Esophagus squamous epithelium (tissue), 5 donors: ENCODE data around the gene ZNF443. TPM values are rescaled to one million over a fixed set of nuclear protein-coding genes. Genes with fewer than 3 reads are reported as not detected.
A peak's percentile ranks its signal among the peaks of the same experiment; 100 is the strongest.
"Not testable (repeated sequence)": the region's sequence is repeated elsewhere in the genome, so short reads cannot be mapped to it uniquely, and the experiment has no call there.

ENCODE experiments used
- DNase-seq: peaks from one replicate; lab custom pipeline; 2025; lab: John Stamatoyannopoulos, UW
- H3K27ac ChIP-seq, 4 donors: fragments of 200-600 bp; sonication (generic); one replicate each; pipeline ENCODE4 v1.5.1; 2016 to 2019; ENCODE audit warnings: mild to moderate bottlenecking in 1 of 4
- H3K27me3 ChIP-seq, 4 donors: fragments of 200-600 bp; sonication (generic); 1 replicate in 3 of 4; 2 replicates in 1 of 4; pipeline versions ENCODE4 v1.5.1 to v1.6.0; 2017 to 2021; ENCODE audit warnings: antibody characterized with exemption in 1 of 4
- H3K36me3 ChIP-seq, 3 donors: fragments of 200-600 bp; sonication (generic); one replicate each; pipeline ENCODE4 v1.5.1; 2016 to 2019
- H3K4me1 ChIP-seq, 3 donors: fragments of 200-600 bp; sonication (generic); one replicate each; pipeline ENCODE4 v1.5.1; 2017 to 2019
- H3K4me3 ChIP-seq, 4 donors: fragments of 200-600 bp; sonication (generic); 1 replicate in 3 of 4; 2 replicates in 1 of 4; pipeline ENCODE4 v1.5.1; 2016 to 2019; ENCODE audit warnings: mild to moderate bottlenecking in 2 of 4, moderate library complexity in 1 of 4
- H3K9me3 ChIP-seq, 3 donors: fragments of 200-600 bp; sonication (generic); one replicate each; pipeline ENCODE4 v1.5.1; 2016 to 2019
- CTCF ChIP-seq, 6 experiments: fragments of 450-650 bp in 4 of 6; fragments of 200-600 bp in 2 of 6; sonication (generic) in 2 of 6; IDR thresholded peaks; one replicate each; pipeline ENCODE4 v1.5.1; 2016 to 2019; ENCODE audit warnings: antibody characterized with exemption in 6 of 6, mild to moderate bottlenecking in 4 of 6, moderate library complexity in 4 of 6
- POLR2A ChIP-seq, 4 donors: fragments of 450-650 bp; IDR thresholded peaks; one replicate each; pipeline ENCODE4 v1.6.1; 2017; ENCODE audit warnings: antibody characterized with exemption in 4 of 4, mild to moderate bottlenecking in 4 of 4, moderate library complexity in 3 of 4
- WGBS, 2 donors: methylation state at CpG; one replicate each; pipeline ENCODE4 v1.1.5; 2018; 5-methylcytosine and 5-hydroxymethylcytosine counted together
- intact Hi-C: fragments of 100-400 bp; cut with DNase I; formaldehyde crosslinking; loops from one replicate; pipeline ENCODE4 v1.15.0; 2022
- total RNA-seq, 4 donors: library from RNA; depleted of rRNA; stranded (reverse); fragments of >200 nt; gene quantifications; one replicate each; pipeline ENCODE4 v1.1.0, GENCODE V29; 2016
- donor health status: DM: yes; HTN: yes; CAD: no.

Gene ZNF443
- total RNA-seq, 4 donors from 2014 or later = 1.7 to 6.4 (median 3.7) TPM

DNA sequence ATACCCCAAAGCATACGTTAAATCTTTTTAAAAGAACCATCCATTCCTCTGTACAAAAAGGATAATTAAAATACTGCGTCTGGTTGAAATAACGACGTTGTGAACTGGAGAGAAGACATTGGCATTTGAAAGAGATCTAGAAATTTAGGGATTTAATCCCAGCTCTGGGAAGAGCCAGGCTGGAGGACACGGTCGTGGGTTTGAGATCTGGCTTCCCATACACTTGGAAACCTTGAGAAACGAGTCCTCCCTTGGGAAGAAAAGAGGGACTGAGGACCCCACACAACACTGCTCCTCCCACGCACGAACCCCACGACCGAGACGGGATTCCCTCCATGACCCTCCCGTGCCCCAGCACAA is 43.2 kb upstream of the ZNF443 start:
- H3K27me3 ChIP-seq = no peaks in the 10 kb centered on the region
- intact Hi-C loops = no loop called here
- H3K4me3 ChIP-seq = peak overlapping the region; percentile 83 to 100 (median 92)
- 0 to 3% methylated on average over 6 to 12 of the region's 13 CpGs for WGBS, 2 donors
- H3K4me1 ChIP-seq = peaks cover 5 to 29% (median 7%) of the 10 kb centered on the region in 3 donors
- no peaks in the 10 kb centered on the region for H3K36me3 ChIP-seq
- DNase-seq = no peak
- TF ChIP-seq POLR2A (IDR thresholded peaks at IDR 0.05) (no peak), CTCF (IDR thresholded peaks at IDR 0.05) (no peak)
- H3K9me3 ChIP-seq = no peaks in the 10 kb centered on the region
- H3K27ac ChIP-seq = peak overlapping the region in 3 of 4 donors; percentile 84 to 91 (median 87)

DNA sequence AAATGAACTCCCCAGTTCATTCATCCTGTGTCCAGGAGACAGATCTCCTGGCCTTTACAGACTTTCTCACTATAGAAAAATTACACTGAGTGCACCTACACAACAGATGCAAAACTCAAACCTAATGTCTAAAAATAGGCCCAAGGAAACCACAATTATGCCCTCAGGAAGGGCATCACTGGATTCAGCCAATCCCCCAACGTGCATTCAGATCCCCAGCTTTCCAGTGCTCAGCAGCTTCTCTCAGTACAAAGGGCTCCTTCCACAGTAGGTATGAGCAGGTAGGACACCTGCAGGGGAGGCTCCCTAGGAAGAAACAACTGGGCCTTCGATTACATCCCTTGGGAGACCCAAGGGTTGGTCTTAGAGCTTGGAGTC is 41.7 kb upstream of the ZNF443 start:
- H3K27ac ChIP-seq = no peak overlapping the region
- DNase-seq = no peak
- H3K27me3 ChIP-seq = no peaks in the 10 kb centered on the region
- H3K4me1 ChIP-seq = peaks cover 5 to 29% (median 7%) of the 10 kb centered on the region in 3 donors
- H3K4me3 ChIP-seq = no peak overlapping the region
- H3K36me3 ChIP-seq = no peaks in the 10 kb centered on the region
- WGBS, 2 donors = 47% methylated on average over 2 of the region's 2 CpGs; no CpG with 5 or more reads in 1 of the 2 donors
- intact Hi-C loops = no loop called here
- no peak for TF ChIP-seq POLR2A (IDR thresholded peaks at IDR 0.05)
- no peak for TF ChIP-seq CTCF (IDR thresholded peaks at IDR 0.05)
- H3K9me3 ChIP-seq = no peaks in the 10 kb centered on the region

DNA sequence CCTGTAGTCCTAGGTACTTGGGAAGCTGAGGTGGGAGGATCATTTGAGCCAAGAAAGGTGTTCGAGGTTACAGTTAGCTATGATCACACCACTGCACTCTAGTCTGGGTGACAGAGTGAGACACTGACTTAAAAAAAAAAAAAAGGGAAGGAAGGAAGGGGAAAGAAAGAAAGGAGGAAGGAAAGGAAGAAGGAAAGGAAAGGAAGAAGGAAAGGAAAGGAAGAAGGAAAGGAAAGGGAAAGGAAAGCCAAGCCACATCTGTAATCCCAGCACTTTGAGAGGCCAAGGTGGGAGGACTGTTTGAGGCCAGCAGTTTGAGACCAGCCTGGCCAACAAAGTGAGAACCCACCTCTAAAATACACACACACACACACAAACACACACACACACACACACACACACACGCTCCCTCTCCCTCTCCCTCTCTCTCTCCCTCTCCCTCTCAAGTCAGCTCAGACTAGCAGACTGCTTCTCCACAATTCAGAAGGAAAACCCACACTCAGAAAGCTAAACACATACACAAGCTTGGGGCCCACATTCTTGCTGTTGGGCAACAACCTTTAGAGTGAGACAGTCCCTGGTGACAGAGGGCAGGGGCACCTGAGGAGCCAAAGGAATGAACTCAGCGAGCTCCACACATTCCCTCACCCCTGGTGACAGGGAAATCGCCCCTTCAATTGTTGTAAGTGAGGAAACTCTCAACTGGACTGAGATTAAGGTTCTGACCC is 41.1 kb upstream of the ZNF443 start:
- H3K4me1 ChIP-seq = peaks cover 5 to 29% (median 7%) of the 10 kb centered on the region in 3 donors

GRCh38 chr19:12478234-12478941 is 37.6 kb upstream of the ZNF443 start:
- Histone ChIP-seq H3K27me3 (no peaks in the 10 kb centered on the region), H3K9me3 (peaks cover 0 to 10% (median 0%) of the 10 kb centered on the region in 3 donors), H3K4me3 (no peak overlapping the region), H3K4me1 (peaks cover 0 to 15% (median under 1%) of the 10 kb centered on the region in 3 donors), H3K36me3 (no peaks in the 10 kb centered on the region), H3K27ac (no peak overlapping the region)
- no peak for DNase-seq
- WGBS, 2 donors = 63 to 67% methylated on average over 5 of the region's 5 CpGs
- TF ChIP-seq CTCF (IDR thresholded peaks at IDR 0.05) (no peak), POLR2A (IDR thresholded peaks at IDR 0.05) (no peak)
- intact Hi-C loops = no loop called here

More for the DNA sequence above, 41.1 kb upstream of the ZNF443 start:
- Histone ChIP-seq H3K36me3 (no peaks in the 10 kb centered on the region), H3K27me3 (no peaks in the 10 kb centered on the region), H3K9me3 (no peaks in the 10 kb centered on the region), H3K4me3 (no peak overlapping the region), H3K27ac (no peak overlapping the region)
- intact Hi-C loops = no loop called here
- DNase-seq = no peak
- TF ChIP-seq CTCF (IDR thresholded peaks at IDR 0.05) (no peak), POLR2A (IDR thresholded peaks at IDR 0.05) (no peak)
- 57 to 100% methylated on average over 3 to 4 of the region's 4 CpGs for WGBS, 2 donors

GRCh38 chr19:12467651-12468050 is 26.8 kb upstream of the ZNF443 start:
- peaks cover 0 to 45% (median 0%) of the 10 kb centered on the region in 3 donors for H3K36me3 ChIP-seq
- H3K4me3 ChIP-seq, intact Hi-C loops, H3K27ac ChIP-seq, H3K4me1 ChIP-seq, DNase-seq, H3K27me3 ChIP-seq: not testable (repeated sequence)
- H3K9me3 ChIP-seq = peaks cover 0 to 96% (median 46%) of the 10 kb centered on the region in 3 donors
- no CpG with 5 or more reads among the region's 33 CpGs for WGBS, 2 donors
